CD4-positive, alpha-beta T cell treated with Interleukin-10 for 1 hour (primary cell): ENCODE results near the gene MAPK8.

Experiments
- DNase-seq: peaks from one replicate; pipeline ENCODE4 v3.0.0-alpha.2; 2020

Gene MAPK8

GRCh38 chr10:48480397-48481374, 174.2 kb downstream of the MAPK8 start:
- no peak for DNase-seq

- no peak for DNase-seq
Observed at GRCh38 chr10:48481385-48481784, 174.9 kb downstream of the MAPK8 start.

- DNase-seq = no peak
Observed at GRCh38 chr10:48482207-48482606, 175.7 kb downstream of the MAPK8 start.

- no peak for DNase-seq
Observed at GRCh38 chr10:48484911-48485310, 178.4 kb downstream of the MAPK8 start.

GRCh38 chr10:48485711-48486110, 179.2 kb downstream of the MAPK8 start:
- DNase-seq = no peak

- no peak for DNase-seq
Observed at GRCh38 chr10:48487244-48487643, 180.8 kb downstream of the MAPK8 start.
